ENCODE results near the gene OPRD1. TPM values are rescaled to one million over a fixed set of nuclear protein-coding genes. Genes with fewer than 3 reads are reported as not detected.

Gene OPRD1
- total RNA-seq, 1 experiment from 2014 or later: 0.97 TPM

DNA sequence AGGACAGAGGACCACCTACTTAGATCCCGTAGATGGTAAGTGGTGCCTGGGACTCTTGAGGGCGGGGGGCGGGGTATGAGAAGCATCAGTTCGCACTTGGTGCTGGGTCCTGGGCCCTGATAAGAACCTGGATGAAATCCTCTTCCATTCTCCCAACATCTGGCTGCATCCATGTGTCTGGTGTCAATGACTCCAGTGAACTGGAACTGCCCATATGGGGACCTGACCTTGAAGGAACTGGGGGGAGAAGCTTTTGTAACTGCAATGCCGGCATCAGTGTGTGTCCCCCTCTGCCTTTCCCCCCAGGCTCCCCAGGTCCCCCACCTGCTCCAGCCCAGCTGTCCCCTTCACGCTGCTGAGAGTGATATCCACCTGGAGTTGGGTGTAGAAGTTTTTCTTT, 52.7 kb downstream of the OPRD1 start:
- no peak for DNase-seq (ENCODE audit: low spot score)

DNA sequence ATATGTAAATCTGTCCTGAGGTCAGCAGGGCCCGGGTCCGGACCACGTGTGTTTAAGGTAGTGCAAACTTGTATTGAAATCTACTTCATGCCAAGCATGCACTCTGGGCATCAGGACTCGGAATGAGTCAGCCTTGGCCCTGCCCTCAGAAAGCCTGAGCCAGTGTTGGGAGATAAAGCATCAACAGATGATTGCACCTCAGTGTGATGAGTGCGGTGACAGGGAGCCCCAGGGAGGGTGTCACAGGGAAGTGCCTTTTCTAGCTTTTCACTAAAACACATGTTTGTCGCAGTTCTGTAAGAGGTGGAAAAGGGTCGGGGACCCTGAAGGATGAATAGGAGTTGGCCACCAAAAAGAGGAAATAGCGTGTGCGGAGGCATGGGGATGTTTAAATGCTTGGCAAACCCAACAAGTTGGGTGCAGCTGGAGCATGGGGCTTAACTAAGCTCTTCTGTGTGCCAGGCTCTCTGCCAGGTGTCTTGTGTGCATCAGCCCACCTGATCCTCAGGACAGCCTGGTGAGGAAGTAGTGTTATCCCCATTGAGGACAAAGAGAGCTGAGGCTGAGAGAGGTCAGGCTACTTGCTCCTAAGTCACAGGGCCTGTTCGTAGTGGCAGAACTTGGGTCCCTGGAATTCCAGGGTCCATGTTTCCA, 54.2 kb downstream of the OPRD1 start:
- no peak for DNase-seq (ENCODE audit: low spot score)
- TF ChIP-seq, protein P1, sequence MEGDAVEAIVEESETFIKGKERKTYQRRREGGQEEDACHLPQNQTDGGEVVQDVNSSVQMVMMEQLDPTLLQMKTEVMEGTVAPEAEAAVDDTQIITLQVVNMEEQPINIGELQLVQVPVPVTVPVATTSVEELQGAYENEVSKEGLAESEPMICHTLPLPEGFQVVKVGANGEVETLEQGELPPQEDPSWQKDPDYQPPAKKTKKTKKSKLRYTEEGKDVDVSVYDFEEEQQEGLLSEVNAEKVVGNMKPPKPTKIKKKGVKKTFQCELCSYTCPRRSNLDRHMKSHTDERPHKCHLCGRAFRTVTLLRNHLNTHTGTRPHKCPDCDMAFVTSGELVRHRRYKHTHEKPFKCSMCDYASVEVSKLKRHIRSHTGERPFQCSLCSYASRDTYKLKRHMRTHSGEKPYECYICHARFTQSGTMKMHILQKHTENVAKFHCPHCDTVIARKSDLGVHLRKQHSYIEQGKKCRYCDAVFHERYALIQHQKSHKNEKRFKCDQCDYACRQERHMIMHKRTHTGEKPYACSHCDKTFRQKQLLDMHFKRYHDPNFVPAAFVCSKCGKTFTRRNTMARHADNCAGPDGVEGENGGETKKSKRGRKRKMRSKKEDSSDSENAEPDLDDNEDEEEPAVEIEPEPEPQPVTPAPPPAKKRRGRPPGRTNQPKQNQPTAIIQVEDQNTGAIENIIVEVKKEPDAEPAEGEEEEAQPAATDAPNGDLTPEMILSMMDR (conservative IDR thresholded peaks at IDR 0.05; ENCODE audit: low read depth, low read length): no peak
- TF ChIP-seq EZH2 (IDR thresholded peaks at IDR 0.05; ENCODE audit: borderline replicate concordance, low read depth, low read length, poor library complexity, severe bottlenecking): no peak
- no peaks in the 10 kb centered on the region for H3K9me3 ChIP-seq (ENCODE audit: low read depth, low read length, poor library complexity, severe bottlenecking)
- ChIA-PET CTCF (interaction anchor here (0.7 kb wide), 1 partner anchor 11 kb away, joined by 4 read pairs; no protein-coding TSS in a partner anchor), POLR2A (ENCODE audit: low non-redundant PET) (no interaction called here)
- no peaks in the 10 kb centered on the region for H3K36me3 ChIP-seq (ENCODE audit: insufficient read depth, low read length, poor library complexity, severe bottlenecking)
- H3K4me1 ChIP-seq (ENCODE audit: insufficient read depth, low read length, poor library complexity, severe bottlenecking): no peaks in the 10 kb centered on the region
- intact Hi-C loops (cut with micrococcal nuclease; ENCODE audit: unreplicated experiment): no loop called here
- no TSS peak for BruUV-seq (replicated peaks)
- H3K27me3 ChIP-seq (replicated peaks; ENCODE audit: insufficient read depth, low read depth, low read length, poor library complexity): no peaks in the 10 kb centered on the region
- no peak overlapping the region for H3K27ac ChIP-seq (ENCODE audit: low read depth, low read length, poor library complexity, severe bottlenecking)
- H3K4me3 ChIP-seq (ENCODE audit: low read depth, low read length, poor library complexity, severe bottlenecking): no peak overlapping the region

More for the DNA sequence above, 52.7 kb downstream of the OPRD1 start:
- ChIA-PET CTCF (no interaction called here), POLR2A (ENCODE audit: low non-redundant PET) (no interaction called here)
- Histone ChIP-seq H3K9me3 (ENCODE audit: low read depth, low read length, poor library complexity, severe bottlenecking) (no peaks in the 10 kb centered on the region), H3K27me3 (replicated peaks; ENCODE audit: insufficient read depth, low read depth, low read length, poor library complexity) (no peaks in the 10 kb centered on the region), H3K27ac (ENCODE audit: low read depth, low read length, poor library complexity, severe bottlenecking) (no peak overlapping the region), H3K4me1 (ENCODE audit: insufficient read depth, low read length, poor library complexity, severe bottlenecking) (no peaks in the 10 kb centered on the region), H3K36me3 (ENCODE audit: insufficient read depth, low read length, poor library complexity, severe bottlenecking) (no peaks in the 10 kb centered on the region), H3K4me3 (ENCODE audit: low read depth, low read length, poor library complexity, severe bottlenecking) (no peak overlapping the region)
- intact Hi-C loops (cut with micrococcal nuclease; ENCODE audit: unreplicated experiment): loop anchor here (5.0 kb wide), 1 partner anchor 77 kb away; no protein-coding TSS in a partner anchor
- no TSS peak for BruUV-seq (replicated peaks)
- TF ChIP-seq, protein P1 (conservative IDR thresholded peaks at IDR 0.05; ENCODE audit: low read depth, low read length): no peak
- no peak for TF ChIP-seq EZH2 (IDR thresholded peaks at IDR 0.05; ENCODE audit: borderline replicate concordance, low read depth, low read length, poor library complexity, severe bottlenecking)

DNA sequence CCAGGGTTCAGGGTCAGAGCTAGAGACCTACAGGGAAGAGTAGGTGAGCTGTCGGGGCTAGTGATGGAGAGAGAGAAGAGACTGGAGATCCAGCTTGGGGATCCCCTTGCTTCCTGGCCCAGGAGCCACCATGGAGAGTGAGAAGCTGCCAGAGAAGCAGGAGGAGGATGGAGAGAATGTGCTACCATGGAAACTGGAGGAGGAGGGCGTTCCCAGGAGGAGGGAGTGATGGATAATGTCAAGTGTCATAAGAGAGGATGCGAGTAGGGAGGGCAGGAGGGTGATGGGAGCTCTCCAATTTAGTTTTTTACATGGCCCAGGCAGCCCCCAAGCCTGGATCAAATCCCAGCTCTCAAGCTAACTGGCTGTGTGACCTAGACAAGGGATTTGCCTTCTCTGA, 55.9 kb downstream of the OPRD1 start:
- DNase-seq (ENCODE audit: low spot score): no peak
- no peaks in the 10 kb centered on the region for H3K4me1 ChIP-seq (ENCODE audit: insufficient read depth, low read length, poor library complexity, severe bottlenecking)
- no TSS peak for BruUV-seq (replicated peaks)
- no peaks in the 10 kb centered on the region for H3K27me3 ChIP-seq (replicated peaks; ENCODE audit: insufficient read depth, low read depth, low read length, poor library complexity)
- no peak overlapping the region for H3K4me3 ChIP-seq (ENCODE audit: low read depth, low read length, poor library complexity, severe bottlenecking)
- TF ChIP-seq EZH2 (IDR thresholded peaks at IDR 0.05; ENCODE audit: borderline replicate concordance, low read depth, low read length, poor library complexity, severe bottlenecking): no peak
- TF ChIP-seq, protein P1 (conservative IDR thresholded peaks at IDR 0.05; ENCODE audit: low read depth, low read length): no peak
- no peaks in the 10 kb centered on the region for H3K36me3 ChIP-seq (ENCODE audit: insufficient read depth, low read length, poor library complexity, severe bottlenecking)
- no peaks in the 10 kb centered on the region for H3K9me3 ChIP-seq (ENCODE audit: low read depth, low read length, poor library complexity, severe bottlenecking)
- CTCF ChIA-PET: no interaction called here
- intact Hi-C loops (cut with micrococcal nuclease; ENCODE audit: unreplicated experiment): no loop called here
- POLR2A ChIA-PET (ENCODE audit: low non-redundant PET): interaction anchor here (0.6 kb wide), 1 partner anchor 32 kb away, joined by 6 read pairs; no protein-coding TSS in a partner anchor
- H3K27ac ChIP-seq (ENCODE audit: low read depth, low read length, poor library complexity, severe bottlenecking): no peak overlapping the region

Data from A673 (cell line).